Fibroblast of villous mesenchyme (primary cell): ENCODE data around the gene SIK3. TPM values are rescaled to one million over a fixed set of nuclear protein-coding genes. Genes with fewer than 3 reads are reported as not detected.
A peak's percentile ranks its signal among the peaks of the same experiment; 100 is the strongest.

Experiments
- DNase-seq: peaks from one replicate; pipeline ENCODE4 v3.0.0-alpha.2; 2010; ENCODE audit warnings: low read depth
- H3K4me3 ChIP-seq: 2 replicates; pipeline ENCODE4 v1.5.1; 2011; ENCODE audit warnings: low read depth, mild to moderate bottlenecking, low read length
- total RNA-seq: library from RNA; depleted of rRNA; stranded (reverse); fragments of >200 nt; gene quantifications from 2 replicates; pipeline ENCODE4 v1.2.3, GENCODE V29; 2012
- TF ChIP-seq, protein P1 (sequence below): IDR thresholded peaks from 2 replicates; pipeline ENCODE4 v1.5.1; 2012; ENCODE audit warnings: low read depth, mild to moderate bottlenecking, low read length; ENCODE audit not compliant: insufficient read depth

Gene SIK3
- total RNA-seq, 1 donor = 14.2 TPM

- TF ChIP-seq, protein P1, sequence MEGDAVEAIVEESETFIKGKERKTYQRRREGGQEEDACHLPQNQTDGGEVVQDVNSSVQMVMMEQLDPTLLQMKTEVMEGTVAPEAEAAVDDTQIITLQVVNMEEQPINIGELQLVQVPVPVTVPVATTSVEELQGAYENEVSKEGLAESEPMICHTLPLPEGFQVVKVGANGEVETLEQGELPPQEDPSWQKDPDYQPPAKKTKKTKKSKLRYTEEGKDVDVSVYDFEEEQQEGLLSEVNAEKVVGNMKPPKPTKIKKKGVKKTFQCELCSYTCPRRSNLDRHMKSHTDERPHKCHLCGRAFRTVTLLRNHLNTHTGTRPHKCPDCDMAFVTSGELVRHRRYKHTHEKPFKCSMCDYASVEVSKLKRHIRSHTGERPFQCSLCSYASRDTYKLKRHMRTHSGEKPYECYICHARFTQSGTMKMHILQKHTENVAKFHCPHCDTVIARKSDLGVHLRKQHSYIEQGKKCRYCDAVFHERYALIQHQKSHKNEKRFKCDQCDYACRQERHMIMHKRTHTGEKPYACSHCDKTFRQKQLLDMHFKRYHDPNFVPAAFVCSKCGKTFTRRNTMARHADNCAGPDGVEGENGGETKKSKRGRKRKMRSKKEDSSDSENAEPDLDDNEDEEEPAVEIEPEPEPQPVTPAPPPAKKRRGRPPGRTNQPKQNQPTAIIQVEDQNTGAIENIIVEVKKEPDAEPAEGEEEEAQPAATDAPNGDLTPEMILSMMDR = no peak
- no peak for DNase-seq
Observed at GRCh38 chr11:117099696-117100095, 1.5 kb upstream of the SIK3 start.

DNA sequence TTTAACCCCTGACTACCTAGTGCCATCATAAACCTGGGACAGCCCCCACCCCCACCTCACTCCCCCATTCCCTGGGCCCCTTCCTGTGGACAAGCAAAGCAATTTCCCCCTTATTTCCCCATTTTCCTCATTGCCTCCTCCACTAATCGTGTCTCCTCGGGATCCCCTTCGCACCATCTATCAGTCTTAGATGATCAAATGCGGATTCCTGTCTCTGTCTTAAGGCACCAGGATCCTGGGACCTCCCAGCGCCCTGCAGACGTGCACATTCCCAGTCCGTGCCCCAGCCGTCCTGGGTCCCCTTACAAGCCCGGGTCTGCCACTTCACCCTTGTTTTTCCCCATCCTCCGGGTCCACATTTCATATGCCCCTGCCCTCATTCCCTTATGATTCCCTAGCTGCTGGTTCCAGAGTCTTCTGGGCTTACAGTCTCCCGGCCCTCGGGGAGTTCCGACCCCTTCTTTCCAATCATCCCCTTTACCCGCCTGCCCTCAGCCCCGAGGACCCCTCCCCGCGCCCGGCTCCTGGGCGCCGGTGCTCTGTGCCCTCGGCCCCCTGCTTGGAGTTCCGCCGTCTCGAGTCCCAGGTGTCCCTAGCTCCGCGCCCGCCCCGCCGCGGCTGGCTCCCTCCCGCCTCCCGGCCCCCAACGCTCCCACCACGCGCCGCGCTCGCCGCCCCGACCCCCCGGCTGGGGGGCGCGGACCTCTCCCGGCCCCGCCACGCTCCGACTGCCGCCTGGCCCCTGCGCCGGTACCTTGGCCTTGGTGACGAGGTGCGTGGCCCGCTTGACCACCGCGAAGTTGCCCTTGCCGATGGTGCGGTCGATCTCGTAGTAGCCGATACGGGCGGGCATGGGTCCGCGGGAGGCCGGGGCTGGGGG is 599 bp downstream of the SIK3 start:
- TF ChIP-seq, protein P1 = no peak
- DNase-seq = peak; percentile 16
- peak overlapping the region; percentile 78 for H3K4me3 ChIP-seq

More at GRCh38 chr11:117099696-117100095, 1.5 kb upstream of the SIK3 start:
- H3K4me3 ChIP-seq = no peak overlapping the region

GRCh38 chr11:117097014-117097388 is 1.2 kb downstream of the SIK3 start:
- DNase-seq = no peak
- TF ChIP-seq, protein P1 = no peak

GRCh38 chr11:117096201-117096991 is 1.8 kb downstream of the SIK3 start:
- peak overlapping the region; percentile 78 for H3K4me3 ChIP-seq
- DNase-seq = peak; percentile 13
- TF ChIP-seq, protein P1 = no peak

More at GRCh38 chr11:117097014-117097388, 1.2 kb downstream of the SIK3 start:
- H3K4me3 ChIP-seq = peak overlapping the region; percentile 78

- no peak overlapping the region for H3K4me3 ChIP-seq
- TF ChIP-seq, protein P1 = no peak
- DNase-seq = peak; percentile 93
Observed at GRCh38 chr11:117095284-117096161, 2.7 kb downstream of the SIK3 start.

GRCh38 chr11:117094776-117095175 is 3.5 kb downstream of the SIK3 start:
- no peak overlapping the region for H3K4me3 ChIP-seq
- TF ChIP-seq, protein P1 = no peak
- DNase-seq = no peak
